Muscle of back (tissue), 13 donors: ENCODE data around the gene ARHGAP31. TPM values are rescaled to one million over a fixed set of nuclear protein-coding genes. Genes with fewer than 3 reads are reported as not detected.
"Not testable (repeated sequence)": the region's sequence is repeated elsewhere in the genome, so short reads cannot be mapped to it uniquely, and the experiment has no call there.

ENCODE experiments used
- DNase-seq, 3 donors: peaks; one replicate each; pipeline versions ENCODE4 v3.0.0 to v3.0.0-alpha.2; 2013
- long read RNA-seq, 9 donors: transcript quantifications; one replicate each; lab custom pipeline, GENCODE V29; 2026
- polyA plus RNA-seq, 10 donors: library from polyadenylated mRNA; unstranded; fragments of 120-200 nt; gene quantifications; one replicate each; pipeline ENCODE4 v1.2.1, GENCODE V29; 2013; ENCODE audit not compliant: insufficient read length in 10 of 10

The ARHGAP31 gene, protein sequence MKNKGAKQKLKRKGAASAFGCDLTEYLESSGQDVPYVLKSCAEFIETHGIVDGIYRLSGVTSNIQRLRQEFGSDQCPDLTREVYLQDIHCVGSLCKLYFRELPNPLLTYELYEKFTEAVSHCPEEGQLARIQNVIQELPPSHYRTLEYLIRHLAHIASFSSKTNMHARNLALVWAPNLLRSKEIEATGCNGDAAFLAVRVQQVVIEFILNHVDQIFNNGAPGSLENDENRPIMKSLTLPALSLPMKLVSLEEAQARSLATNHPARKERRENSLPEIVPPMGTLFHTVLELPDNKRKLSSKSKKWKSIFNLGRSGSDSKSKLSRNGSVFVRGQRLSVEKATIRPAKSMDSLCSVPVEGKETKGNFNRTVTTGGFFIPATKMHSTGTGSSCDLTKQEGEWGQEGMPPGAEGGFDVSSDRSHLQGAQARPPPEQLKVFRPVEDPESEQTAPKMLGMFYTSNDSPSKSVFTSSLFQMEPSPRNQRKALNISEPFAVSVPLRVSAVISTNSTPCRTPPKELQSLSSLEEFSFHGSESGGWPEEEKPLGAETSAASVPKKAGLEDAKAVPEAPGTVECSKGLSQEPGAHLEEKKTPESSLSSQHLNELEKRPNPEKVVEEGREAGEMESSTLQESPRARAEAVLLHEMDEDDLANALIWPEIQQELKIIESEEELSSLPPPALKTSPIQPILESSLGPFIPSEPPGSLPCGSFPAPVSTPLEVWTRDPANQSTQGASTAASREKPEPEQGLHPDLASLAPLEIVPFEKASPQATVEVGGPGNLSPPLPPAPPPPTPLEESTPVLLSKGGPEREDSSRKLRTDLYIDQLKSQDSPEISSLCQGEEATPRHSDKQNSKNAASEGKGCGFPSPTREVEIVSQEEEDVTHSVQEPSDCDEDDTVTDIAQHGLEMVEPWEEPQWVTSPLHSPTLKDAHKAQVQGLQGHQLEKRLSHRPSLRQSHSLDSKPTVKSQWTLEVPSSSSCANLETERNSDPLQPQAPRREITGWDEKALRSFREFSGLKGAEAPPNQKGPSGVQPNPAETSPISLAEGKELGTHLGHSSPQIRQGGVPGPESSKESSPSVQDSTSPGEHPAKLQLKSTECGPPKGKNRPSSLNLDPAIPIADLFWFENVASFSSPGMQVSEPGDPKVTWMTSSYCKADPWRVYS (N-terminal part only)
- 10 to 100 TPM; 10.3 to 21.1 (median 12.8) TPM for polyA plus RNA-seq
- long read RNA-seq, donor 1, partial matches to known transcripts: 15 of 15 reads
- long read RNA-seq, donor 1, other reads (novel, unspliced or antisense): 0 of 15 reads
- long read RNA-seq, donor 2: 0 reads
- long read RNA-seq, donor 3: 0 reads
- long read RNA-seq, donor 4: 0 reads
- long read RNA-seq, donor 5, partial matches to known transcripts: 6 of 6 reads
- long read RNA-seq, donor 5, other reads (novel, unspliced or antisense): 0 of 6 reads
- long read RNA-seq, donor 6, full-length matches to known transcripts: 1 of 1 reads
- long read RNA-seq, donor 6, partial matches to known transcripts: 0 of 1 reads
- long read RNA-seq, donor 6, other reads (novel, unspliced or antisense): 0 of 1 reads
- long read RNA-seq, donor 7, full-length matches to known transcripts: 5 of 5 reads
- long read RNA-seq, donor 7, partial matches to known transcripts: 0 of 5 reads
- long read RNA-seq, donor 7, other reads (novel, unspliced or antisense): 0 of 5 reads
- long read RNA-seq, donor 8, full-length matches to known transcripts: 2 of 7 reads
- long read RNA-seq, donor 8, partial matches to known transcripts: 5 of 7 reads
- long read RNA-seq, donor 8, other reads (novel, unspliced or antisense): 0 of 7 reads
- long read RNA-seq, donor 9: 0 reads

DNA sequence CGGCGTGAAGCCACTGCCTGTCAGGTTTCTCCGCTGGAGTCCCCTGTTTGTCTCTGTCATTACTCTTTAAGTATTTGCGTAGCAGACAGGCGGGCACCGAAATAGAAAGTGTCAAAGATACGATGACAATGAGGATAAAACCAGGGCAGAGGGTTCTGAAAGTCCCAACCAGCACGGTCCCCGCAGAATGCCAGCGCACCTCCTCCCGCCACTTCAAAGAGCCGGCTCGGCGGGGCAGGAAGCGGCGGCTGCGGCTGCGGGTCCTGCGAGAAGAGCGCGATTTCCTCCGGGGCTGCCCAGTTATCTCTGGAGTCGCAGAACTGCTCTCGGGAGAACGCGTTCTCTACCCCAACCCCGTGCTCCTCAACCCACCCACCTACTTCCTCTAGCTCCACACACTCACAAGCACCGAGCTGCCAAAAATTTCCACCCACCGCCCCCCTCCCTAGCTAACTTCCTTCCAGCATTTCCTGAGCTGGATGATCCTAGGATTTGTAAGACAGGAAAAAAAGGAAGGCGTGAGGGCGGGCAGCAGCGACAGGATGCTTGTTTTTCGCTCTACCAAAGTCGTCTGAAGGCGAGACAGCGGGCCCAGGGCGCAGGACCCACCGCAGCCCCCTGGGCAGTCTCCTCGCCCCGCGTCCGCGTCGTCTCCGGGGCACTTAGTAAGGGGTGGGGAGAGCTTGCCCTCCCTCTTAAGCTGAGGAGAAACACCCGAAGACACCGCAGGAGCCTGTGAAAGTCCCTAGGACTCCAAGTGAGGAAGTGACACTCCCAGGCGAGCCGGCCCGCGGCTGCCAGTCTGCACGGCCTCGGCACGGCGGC is at the start of gene ARHGAP31:
Gene ARHGAP31 (plus strand): TSS at position 513 of the 825 bp plus-strand sequence. CDS start 522 bp downstream, outside the sequence.
- peak; percentile 70 to 93 (median 79) for DNase-seq

DNA sequence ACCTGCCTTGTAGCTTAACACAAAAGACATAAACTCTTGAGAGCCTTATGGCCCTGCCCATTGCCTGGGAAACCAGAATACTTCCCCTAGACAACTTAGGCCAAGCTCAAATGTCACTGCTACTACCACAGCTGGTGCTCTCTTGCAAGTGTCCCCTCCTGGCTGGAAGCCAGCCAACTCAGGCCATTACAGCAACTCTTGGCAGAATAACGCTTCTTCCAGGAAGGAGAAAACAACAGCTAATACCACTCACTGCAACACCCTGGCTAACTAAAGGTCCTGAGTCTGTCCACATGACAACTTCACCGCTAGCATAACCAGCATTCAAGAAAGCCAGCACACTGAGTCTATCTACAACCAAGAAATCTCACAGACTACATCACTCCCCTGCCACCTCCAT is 48.4 kb upstream of the ARHGAP31 start:
- peak in 2 of 3 donors; percentile 30 to 43 for DNase-seq

DNA sequence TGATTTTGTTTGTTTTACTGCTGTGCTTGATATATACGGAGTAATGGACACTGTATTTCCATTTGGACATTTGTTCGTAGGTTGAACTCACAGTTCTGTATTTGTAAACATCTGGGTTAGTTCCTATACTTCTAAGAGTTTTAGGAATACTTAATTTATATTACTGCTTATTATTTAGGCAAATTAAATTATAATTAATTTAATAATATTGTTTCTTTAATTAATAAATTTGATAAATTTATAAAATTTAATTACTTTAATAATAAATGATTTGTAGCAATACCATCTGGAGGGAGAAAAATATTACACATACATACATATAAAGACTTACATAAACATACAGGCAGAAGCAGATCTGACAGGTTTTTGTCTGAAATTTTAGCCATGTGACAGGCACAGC is 39.0 kb upstream of the ARHGAP31 start:
- DNase-seq: no peak

DNA sequence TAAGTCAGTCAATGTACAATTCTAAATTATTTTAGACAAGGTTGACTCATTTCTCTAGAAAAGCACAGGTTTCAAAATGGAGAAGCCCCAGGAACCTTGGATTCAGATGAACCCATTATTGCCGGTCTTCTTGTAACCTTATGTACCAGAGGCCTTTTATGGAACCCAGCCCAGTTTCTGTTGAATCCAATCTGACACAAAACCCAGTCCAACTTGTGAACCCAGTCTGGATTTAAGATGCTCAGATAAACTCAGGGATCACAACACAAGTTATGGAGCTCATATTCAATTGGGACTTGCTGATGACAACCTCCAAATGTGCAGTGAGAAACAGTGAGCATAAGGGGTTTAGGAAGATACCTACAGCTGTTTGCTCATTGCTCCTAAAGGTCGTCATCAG is 37.1 kb upstream of the ARHGAP31 start:
- DNase-seq: no peak

DNA sequence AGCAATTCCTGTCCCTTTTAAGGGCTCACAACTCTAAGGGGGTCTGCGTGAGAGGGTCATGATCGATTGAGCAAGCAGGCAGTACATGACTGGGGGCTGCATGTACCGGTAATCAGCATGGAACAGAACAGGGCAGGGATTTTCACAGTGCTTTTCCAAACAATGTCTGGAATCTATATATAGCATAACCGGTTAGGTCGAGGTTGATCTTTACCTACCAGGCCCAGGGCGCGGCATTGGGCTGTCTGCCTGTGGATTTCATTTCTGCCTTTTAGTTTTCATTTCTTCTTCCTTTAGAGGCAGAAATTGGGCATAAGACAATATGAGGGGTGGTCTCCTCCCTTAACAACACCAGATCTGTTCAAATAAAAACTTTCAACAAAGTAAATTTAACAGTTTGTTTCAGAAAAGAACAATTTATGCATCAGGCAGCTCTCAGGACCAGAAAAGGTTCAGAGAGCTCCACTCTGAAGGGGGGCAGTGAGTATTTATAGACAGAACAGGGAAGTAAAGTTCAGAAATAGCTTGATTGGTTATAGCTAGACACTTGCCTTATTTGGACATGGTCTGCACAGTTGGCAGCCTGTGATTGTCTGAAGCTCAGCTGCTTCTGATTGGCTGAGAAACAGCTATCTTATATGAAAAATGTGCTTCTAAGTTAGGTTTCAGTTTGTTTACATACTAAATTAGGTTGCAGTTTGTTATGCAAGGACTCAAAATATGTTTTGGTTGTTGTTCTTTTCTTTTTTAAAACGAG is 36.4 kb upstream of the ARHGAP31 start:
- peak in 1 of 3 donors; percentile 22 for DNase-seq

DNA sequence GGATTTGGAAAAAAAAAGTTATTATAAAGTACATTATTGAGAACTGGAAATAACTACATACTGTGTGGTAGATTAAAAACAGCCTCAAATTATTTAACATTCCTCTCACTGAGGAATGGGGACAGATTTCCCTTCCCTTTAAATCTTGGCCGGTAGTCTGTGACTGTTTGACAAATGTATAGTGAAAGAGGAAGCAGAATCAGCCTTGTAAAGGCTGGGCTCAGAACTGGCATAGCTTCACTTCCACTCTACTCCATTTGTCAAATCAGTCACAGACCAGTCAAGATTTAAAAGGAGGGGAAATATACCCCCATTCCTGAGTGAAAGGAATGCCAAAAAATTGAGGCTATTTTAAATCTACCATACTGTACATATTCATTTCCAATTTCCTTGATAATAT is 35.3 kb upstream of the ARHGAP31 start:
- DNase-seq: peak in 1 of 3 donors; percentile 26

DNA sequence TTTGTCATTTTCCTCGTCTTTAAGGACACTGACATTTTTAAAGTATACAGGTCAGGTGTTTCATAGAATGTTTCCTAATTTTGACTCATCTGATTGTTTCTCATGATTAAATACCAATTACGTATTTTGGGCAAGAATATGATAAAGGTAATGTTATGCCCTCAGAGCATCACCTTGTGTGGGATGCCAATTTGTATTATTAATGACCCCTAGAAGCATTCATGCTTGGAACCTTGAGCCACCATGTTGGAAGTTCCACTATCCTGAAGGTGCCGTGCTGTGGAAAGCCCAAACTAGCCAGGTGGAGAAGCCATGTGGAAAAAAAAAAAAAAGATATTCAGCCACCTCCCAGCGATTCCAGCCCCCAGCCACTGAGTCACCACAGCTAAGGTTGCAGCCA is 34.4 kb upstream of the ARHGAP31 start:
- DNase-seq: no peak

DNA sequence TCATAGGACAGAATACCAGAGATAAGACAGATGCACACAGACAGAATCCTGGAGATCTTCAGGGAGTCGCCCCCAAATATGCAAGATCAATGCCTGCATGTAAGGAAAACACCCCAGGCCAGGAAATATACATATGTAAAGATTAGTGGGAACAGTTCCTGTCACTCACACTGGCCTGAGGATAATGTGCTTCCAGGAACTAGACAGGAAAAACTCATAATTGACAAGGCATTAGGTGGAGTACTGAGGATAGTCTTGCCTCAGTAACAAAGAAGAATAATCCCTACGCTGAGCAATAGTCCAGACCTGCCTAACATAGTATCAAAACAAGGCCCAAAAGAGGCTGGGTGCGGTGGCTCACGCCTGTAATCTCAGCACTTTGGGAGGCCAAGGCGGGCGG is 33.1 kb upstream of the ARHGAP31 start:
- DNase-seq: no peak

DNA sequence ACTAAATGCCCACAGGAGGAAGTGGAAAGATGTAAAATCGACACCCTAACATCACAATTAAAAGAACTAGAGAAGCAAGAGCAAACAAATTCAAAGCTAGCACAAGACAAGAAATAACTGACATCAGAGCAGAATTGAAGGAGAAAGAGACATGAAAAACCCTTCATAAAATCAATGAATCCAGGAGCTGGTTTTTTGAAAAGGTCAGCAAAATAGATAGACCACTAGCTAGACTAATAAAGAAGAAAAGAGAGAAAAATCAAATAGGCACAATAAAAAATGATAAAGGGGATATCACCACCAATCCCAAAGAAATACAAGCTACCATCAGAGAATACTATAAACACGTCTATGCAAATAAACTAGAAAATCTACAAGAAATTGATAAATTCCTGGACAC is 24.0 kb upstream of the ARHGAP31 start:
- DNase-seq: not testable (repeated sequence)

DNA sequence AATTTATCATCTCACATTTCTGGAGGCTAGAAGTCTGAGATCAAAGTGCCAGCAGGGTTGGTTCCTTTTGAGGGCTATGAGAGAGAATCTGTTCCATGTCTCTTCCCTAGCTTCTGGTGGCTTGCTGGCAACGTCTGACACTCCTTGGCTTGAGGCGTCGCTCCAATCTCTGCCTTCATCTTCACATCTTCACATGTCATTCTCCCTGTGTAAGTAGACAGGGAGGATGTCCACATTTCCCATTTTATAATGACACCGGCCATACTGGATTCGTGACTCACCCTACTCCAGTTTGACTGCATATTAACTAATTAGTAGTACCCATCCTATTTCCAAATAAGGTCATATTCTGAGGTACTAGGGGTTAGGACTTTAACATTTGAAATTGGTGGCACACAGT is 17.5 kb upstream of the ARHGAP31 start:
- no peak for DNase-seq

DNA sequence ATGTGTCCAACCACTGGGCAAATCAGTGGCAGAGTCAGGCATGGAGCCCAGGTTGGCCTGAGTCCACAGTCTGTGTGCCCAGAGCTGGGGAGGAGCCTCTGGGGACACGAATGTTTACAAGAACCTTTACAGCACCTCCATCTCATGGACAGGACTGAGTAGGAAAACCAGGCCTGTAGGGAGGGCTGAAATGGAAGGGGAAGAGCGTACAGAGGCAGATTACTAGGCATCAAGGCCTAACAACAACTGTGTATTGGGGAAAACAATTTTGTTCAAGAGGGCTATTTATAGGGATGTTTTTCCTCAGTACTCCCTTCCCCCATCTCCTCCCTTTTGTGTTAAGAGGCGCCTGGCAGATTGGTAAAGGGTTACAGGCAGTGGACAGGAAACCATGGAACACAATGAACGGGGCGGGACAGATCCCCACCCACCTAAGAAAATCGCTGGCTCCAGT is 15.1 kb upstream of the ARHGAP31 start:
- peak in 1 of 3 donors; percentile 35 for DNase-seq

DNA sequence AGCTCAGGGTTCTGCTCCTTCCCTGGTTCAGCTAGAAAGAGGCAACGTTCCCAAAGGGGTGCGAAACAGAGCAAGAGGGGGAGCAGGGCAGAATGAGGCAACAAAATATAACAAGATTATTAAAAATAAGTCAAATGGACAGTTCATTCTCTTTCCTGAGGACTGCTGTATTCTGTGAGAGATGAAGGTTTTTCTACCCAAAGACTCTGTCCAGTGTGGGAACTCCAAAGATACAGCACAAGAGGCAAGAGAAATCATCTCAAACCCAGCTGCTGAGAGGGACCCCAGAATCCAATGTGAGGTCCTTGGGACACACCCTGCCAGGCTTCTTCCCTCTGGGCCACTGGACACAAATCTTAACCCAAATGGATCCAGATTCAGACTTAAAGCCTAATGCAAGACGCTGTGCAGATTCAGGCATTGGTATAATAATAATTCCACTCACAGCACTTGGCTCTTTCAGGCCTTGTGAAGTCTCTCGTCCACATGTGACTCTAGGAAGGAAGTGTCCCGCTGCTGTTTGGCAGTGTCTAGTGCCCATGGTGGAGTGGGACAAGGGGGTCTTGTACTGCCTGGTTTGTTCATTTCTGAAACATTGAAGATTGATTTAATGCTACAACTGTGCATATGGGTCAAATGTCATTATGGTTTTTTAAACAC is 14.5 kb upstream of the ARHGAP31 start:
- DNase-seq: no peak

DNA sequence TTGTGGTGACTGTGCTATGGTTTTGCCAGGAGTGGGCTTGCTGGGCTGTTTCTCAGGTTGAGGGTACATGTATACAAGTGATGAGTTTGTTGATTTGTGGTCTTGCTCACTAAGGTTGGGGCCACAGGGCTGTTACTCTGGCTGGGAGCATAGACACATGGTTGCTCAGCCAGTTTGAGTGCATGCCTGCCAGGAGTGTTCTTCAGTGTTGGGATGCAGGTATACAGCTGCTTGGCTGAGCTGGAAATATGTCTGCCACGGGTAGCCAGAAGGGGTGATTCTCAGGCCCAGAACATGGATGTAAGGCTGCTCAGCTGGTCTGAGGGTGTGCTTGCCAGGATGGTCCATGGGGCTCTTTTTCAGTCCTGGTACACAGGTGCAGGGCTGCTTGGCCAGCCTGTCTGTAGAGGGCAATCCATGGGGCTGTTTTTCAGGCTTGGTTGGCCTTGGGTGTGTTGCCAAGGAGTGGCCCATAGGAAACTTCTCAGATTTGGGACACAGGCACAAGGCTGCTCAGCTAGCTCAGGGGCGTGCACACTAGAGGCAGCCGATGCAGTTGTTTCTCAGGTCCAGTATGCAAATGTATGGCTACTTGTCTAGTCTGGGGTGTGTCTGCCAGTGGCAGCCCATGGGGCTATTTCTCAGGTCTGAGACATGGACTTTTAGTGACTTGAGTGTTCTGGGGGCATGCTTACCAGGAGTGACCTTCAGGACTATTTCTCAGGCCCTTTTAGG is 5.3 kb upstream of the ARHGAP31 start:
- no peak for DNase-seq

DNA sequence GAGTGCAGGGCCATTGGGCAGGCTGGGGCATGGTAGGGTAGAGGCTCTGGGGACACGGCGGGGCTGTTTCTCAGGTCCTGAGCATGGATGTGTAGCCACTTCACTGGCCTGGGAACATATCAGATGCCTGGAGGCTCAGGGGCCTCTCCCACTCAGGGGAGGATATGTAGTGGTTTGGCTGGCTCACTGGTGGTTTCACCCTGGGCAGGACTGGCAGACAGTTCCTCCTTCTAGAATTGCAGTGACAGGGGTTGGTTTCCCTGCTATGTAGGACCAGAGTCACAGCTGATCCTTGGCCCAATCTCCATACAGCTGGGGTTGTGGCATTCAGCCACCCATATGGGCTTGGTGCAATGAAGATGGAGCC is 4.8 kb upstream of the ARHGAP31 start:
- no peak for DNase-seq

DNA sequence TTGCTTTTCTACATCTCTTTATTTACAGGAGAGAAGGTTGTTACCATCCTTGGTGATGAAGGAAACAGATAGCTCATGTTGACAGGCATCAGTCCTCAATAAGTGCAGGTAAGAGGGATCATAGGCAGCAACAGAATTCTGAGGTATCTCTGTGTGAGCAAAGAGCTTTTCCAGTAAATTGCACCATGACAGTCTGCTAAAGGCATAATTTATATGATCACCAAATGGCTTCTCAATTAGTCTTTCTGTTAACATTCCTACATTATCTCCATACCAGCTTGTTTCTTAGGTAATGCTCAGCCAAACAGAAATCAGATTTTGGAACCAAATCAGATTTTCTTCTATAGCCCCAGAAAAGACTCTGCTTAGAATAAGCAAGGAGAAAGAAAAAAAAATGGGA is 3.6 kb upstream of the ARHGAP31 start:
- no peak for DNase-seq

DNA sequence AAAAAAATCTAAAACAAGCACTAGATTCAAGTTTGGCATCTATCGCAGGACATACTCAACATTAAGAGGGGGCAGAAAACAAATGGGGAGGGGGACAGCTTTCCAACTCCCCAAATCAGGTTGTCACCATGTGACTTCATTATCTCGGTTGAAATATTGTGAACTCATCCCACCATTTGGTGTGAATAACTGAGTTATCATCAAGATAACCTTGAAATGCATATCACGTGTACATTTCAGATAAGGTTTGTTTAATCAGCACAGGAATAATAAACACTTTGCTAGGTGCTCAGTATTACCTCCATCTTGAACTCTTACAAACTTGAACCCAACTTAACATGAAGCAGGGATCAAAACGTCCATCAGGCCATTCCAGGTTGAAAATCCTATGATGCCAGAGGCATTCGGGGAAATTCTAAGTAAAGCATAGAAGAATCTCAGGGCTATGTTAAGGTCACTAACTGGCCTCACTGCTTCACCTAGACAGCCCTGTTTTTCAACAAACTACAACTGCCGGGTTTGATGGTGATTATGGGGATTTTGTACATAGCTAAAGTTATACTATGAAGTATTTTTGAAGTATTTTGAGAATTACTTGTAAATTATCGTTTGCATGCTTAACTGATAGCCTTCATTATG is 3.0 kb upstream of the ARHGAP31 start:
- DNase-seq: no peak

DNA sequence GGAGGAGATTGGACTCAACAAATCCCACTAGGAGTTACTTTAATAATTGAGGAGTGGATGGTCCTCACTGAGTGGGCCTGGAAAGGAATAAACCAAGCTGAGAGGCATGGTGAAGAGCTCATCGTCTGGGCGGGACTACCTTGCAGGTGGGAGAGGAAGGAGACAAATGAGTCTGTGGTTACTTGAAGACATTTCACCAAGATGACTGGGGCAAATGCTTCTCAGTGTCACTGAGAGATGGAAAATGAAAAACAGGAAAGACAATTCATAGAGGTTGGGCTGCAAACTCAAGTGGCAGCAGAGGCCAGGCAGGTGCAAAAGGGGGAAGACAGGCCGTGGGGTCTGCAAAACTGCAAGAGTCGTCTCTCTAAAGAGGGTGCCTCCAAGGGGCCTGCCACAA is 1.5 kb upstream of the ARHGAP31 start:
- no peak for DNase-seq
